HepG2 (cell line): ENCODE results near the gene CKMT2. TPM values are rescaled to one million over a fixed set of nuclear protein-coding genes. Genes with fewer than 3 reads are reported as not detected.

Source experiments
- ADNP ChIP-seq: sonication (generic); formaldehyde crosslinking; IDR thresholded peaks from 2 replicates; pipeline ENCODE4 v1.4.0; 2020; ENCODE audit warnings: missing genetic modification reagents
- JARID2 ChIP-seq: sonication (generic); formaldehyde crosslinking; IDR thresholded peaks from 2 replicates; pipeline ENCODE4 v1.8.1; 2023; ENCODE audit warnings: missing genetic modification reagents, inconsistent platforms; ENCODE audit not compliant: insufficient replicate concordance
- KDM3A ChIP-seq: IDR thresholded peaks from 2 replicates; pipeline ENCODE4 v1.6.1; 2018; ENCODE audit warnings: low read depth, missing compliant biosample characterization
- KLF12 ChIP-seq: sonication (generic); formaldehyde crosslinking; IDR thresholded peaks from 2 replicates; pipeline ENCODE4 v1.4.0; 2020; ENCODE audit warnings: missing genetic modification reagents, borderline replicate concordance
- KMT2B ChIP-seq: IDR thresholded peaks from 2 replicates; pipeline ENCODE4 v1.6.1; 2016; ENCODE audit warnings: missing genetic modification reagents, missing compliant biosample characterization
- MAF1 ChIP-seq: sonication (generic); formaldehyde crosslinking; IDR thresholded peaks from 2 replicates; pipeline ENCODE4 v1.5.0; 2020; ENCODE audit warnings: missing genetic modification reagents, borderline replicate concordance
- MEIS1 ChIP-seq: sonication (generic); formaldehyde crosslinking; IDR thresholded peaks from 2 replicates; pipeline ENCODE4 v1.9.0; 2021; ENCODE audit warnings: mild to moderate bottlenecking, missing genetic modification reagents, moderate library complexity, borderline replicate concordance
- MTA1 ChIP-seq: sonication (generic); formaldehyde crosslinking; IDR thresholded peaks from 2 replicates; pipeline ENCODE4 v1.4.0; 2020; ENCODE audit warnings: missing genetic modification reagents, mild to moderate bottlenecking, borderline replicate concordance
- MZF1 ChIP-seq: sonication (generic); formaldehyde crosslinking; IDR thresholded peaks from 2 replicates; pipeline ENCODE4 v1.8.1; 2023; ENCODE audit warnings: mild to moderate bottlenecking, missing genetic modification reagents, borderline replicate concordance
- PCBP2 ChIP-seq: fragments of 200-400 bp; formaldehyde crosslinking; optimal IDR thresholded peaks from 2 replicates; pipeline ENCODE3; 2018; ENCODE audit warnings: low read length, low read depth; ENCODE audit not compliant: poor library complexity, severe bottlenecking
- RBFOX2 ChIP-seq: fragments of 200-400 bp; formaldehyde crosslinking; IDR thresholded peaks from 2 replicates; pipeline ENCODE4 v1.6.1; 2017; ENCODE audit warnings: low read depth, mild to moderate bottlenecking, low read length
- RCOR2 ChIP-seq: IDR thresholded peaks from 2 replicates; pipeline ENCODE4 v1.6.1; 2016; ENCODE audit warnings: missing biosample characterization, missing genetic modification reagents
- RFXAP ChIP-seq: sonication (generic); formaldehyde crosslinking; IDR thresholded peaks from 2 replicates; pipeline ENCODE4 v1.4.0; 2020; ENCODE audit warnings: missing genetic modification reagents, borderline replicate concordance
- SIN3B ChIP-seq: fragments of 150-350 bp; IDR thresholded peaks from 2 replicates; pipeline ENCODE4 v1.6.1; 2014; ENCODE audit warnings: low read length
- ZC3H4 ChIP-seq: sonication (generic); formaldehyde crosslinking; IDR thresholded peaks from 2 replicates; pipeline ENCODE4 v1.4.0; 2020; ENCODE audit warnings: missing genetic modification reagents, borderline replicate concordance
- ZNF20 ChIP-seq: sonication (generic); formaldehyde crosslinking; IDR thresholded peaks from 2 replicates; pipeline ENCODE4 v1.4.0; 2020; ENCODE audit warnings: mild to moderate bottlenecking, moderate library complexity, missing genetic modification reagents
- ZNF446 ChIP-seq: sonication (generic); formaldehyde crosslinking; IDR thresholded peaks from 2 replicates; pipeline ENCODE4 v1.5.0; 2020; ENCODE audit warnings: mild to moderate bottlenecking, missing genetic modification reagents
- ZNF547 ChIP-seq: sonication (generic); formaldehyde crosslinking; IDR thresholded peaks from 2 replicates; pipeline ENCODE4 v1.5.1; 2020; ENCODE audit warnings: mild to moderate bottlenecking, missing genetic modification reagents
- ZNF563 ChIP-seq: sonication (generic); formaldehyde crosslinking; IDR thresholded peaks from 2 replicates; pipeline ENCODE4 v1.8.0; 2022; ENCODE audit warnings: mild to moderate bottlenecking, moderate library complexity, missing genetic modification reagents
- ZNF781 ChIP-seq: sonication (generic); formaldehyde crosslinking; IDR thresholded peaks from 2 replicates; pipeline ENCODE4 v1.5.1; 2020; ENCODE audit warnings: borderline replicate concordance, mild to moderate bottlenecking, missing genetic modification reagents; ENCODE audit errors: not compliant biosample characterization
- ZSCAN21 ChIP-seq: sonication (generic); formaldehyde crosslinking; IDR thresholded peaks from 2 replicates; pipeline ENCODE4 v1.8.0; 2022; ENCODE audit warnings: mild to moderate bottlenecking, missing genetic modification reagents, moderate library complexity, borderline replicate concordance
- polyA plus RNA-seq, 8 experiments: library from polyadenylated mRNA; depleted of rRNA in 3 of 8; stranded (reverse) in 7 of 8; unstranded in 1 of 8; fragments of >200 nt; fragmentation: Illumina TruSeq in 4 of 8; extraction: Trizol in 4 of 8; gene quantifications; 2 replicates each; pipeline versions ENCODE4 v1.2.1 to v1.2.3, GENCODE V29; 2011 to 2016; ENCODE audit warnings: low read depth in 4 of 8, missing spikeins in 1 of 8, mixed read lengths in 1 of 8; ENCODE audit not compliant: insufficient read depth in 1 of 8
- total RNA-seq, 5 experiments: library from RNA; depleted of rRNA; stranded (reverse); fragments of >200 nt; fragmentation: Illumina TruSeq; extraction: Trizol; gene quantifications; 2 replicates each; pipeline ENCODE4 v1.2.3, GENCODE V29; 2016; ENCODE audit warnings: low read depth in 1 of 5
- TF ChIP-seq, protein P1 (sequence below): sonication (generic); formaldehyde crosslinking; IDR thresholded peaks from 2 replicates; pipeline ENCODE4 v1.5.0; 2020; ENCODE audit warnings: missing genetic modification reagents, mild to moderate bottlenecking, borderline replicate concordance
- TF ChIP-seq, protein P2 (sequence below): sonication (generic); formaldehyde crosslinking; IDR thresholded peaks from 2 replicates; pipeline ENCODE4 v1.4.0; 2020; ENCODE audit warnings: missing genetic modification reagents
- TF ChIP-seq, protein P3 (sequence below): sonication (generic); formaldehyde crosslinking; IDR thresholded peaks from 2 replicates; pipeline ENCODE4 v1.5.1; 2020; ENCODE audit warnings: mild to moderate bottlenecking, missing genetic modification reagents, borderline replicate concordance
- TF ChIP-seq, protein P4 (sequence below): sonication (generic); formaldehyde crosslinking; IDR thresholded peaks from 2 replicates; pipeline ENCODE4 v1.5.1; 2020; ENCODE audit warnings: mild to moderate bottlenecking, missing genetic modification reagents, moderate library complexity

CKMT2 gene
- total and polyA plus RNA-seq, 2 of the 13 experiments (the other 11 are each of a cell fraction or from before 2014, with no cell fraction given): 1.2 to 8.8 TPM

DNA sequence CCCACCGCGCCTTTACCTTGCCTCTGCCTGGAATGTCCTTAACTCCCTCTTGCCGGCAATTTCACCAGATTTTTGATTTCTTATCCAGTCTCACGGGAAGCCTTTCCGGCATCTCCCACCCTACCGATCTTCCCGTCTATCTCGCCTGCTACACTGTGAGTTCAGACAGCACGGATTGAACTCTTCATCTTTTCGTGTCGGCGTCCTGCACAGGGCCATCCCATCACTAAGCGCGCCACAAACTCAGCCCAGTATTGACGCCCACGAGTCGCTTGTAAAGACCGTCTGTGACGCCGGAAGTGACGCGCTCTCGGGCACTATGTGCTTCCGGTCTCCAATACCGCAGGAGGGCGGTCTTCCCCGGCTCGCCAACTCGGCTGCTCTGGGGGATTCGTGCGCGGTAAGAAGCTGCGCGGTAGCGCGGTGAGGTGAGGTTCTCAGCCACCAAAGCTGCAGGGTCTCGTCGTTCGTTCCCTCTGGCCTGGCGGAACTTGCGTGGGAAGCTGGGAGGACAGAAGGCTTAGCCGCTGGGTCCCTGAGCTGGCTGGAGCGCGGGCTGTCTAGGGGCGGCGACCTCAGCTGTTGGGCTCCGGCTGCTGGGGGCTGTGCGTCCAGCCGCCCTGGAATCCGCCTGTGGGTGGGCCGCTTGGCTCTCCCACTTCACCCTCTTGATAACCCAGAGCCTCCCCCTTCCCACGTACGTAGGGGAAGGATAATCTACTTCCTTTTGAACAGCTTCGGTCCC lies 68.3 kb downstream of the CKMT2 start, which contains the start of gene ZCCHC9 (continued):
- TF ChIP-seq ZNF781 (peak; percentile 64), RFXAP (CRISPR knock-in tag) (peak; percentile 58; the same call in 1 of the 2 replicates), KLF12 (CRISPR knock-in tag) (no peak; the same call in 1 of the 2 replicates), PCBP2 (no peak), ZNF20 (CRISPR knock-in tag) (no peak), MEIS1 (0 out of 2 replicates have a peak, but pooled peaks have one; percentile 46), RBFOX2 (peak; percentile 93), RCOR2 (no peak), ZC3H4 (no peak), ZNF547 (CRISPR knock-in tag) (no peak; the same call in none of the 2 replicates), JARID2 (CRISPR knock-in tag) (no peak), MTA1 (CRISPR knock-in tag) (peak; percentile 84; the same call in 1 of the 2 replicates), MZF1 (CRISPR knock-in tag) (peak; percentile 74; the same call in 1 of the 2 replicates), ZNF563 (no peak; the same call in 1 of the 2 replicates), ZNF446 (CRISPR knock-in tag) (peak; percentile 12; the same call in 1 of the 2 replicates), KMT2B (peak; percentile 99), KDM3A (CRISPR knock-in tag) (peak; percentile 90), ZSCAN21 (peak; percentile 57; the same call in 1 of the 2 replicates), MAF1 (no peak), SIN3B (peak; percentile 86), ADNP (CRISPR knock-in tag) (no peak)
- TF ChIP-seq, protein P1, sequence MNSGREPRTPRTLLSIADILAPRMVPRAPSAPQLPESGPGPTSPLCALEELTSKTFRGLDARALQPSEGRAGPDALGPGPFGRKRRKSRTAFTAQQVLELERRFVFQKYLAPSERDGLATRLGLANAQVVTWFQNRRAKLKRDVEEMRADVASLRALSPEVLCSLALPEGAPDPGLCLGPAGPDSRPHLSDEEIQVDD: peak; percentile 65; the same call in 1 of the 2 replicates
- TF ChIP-seq, protein P2, sequence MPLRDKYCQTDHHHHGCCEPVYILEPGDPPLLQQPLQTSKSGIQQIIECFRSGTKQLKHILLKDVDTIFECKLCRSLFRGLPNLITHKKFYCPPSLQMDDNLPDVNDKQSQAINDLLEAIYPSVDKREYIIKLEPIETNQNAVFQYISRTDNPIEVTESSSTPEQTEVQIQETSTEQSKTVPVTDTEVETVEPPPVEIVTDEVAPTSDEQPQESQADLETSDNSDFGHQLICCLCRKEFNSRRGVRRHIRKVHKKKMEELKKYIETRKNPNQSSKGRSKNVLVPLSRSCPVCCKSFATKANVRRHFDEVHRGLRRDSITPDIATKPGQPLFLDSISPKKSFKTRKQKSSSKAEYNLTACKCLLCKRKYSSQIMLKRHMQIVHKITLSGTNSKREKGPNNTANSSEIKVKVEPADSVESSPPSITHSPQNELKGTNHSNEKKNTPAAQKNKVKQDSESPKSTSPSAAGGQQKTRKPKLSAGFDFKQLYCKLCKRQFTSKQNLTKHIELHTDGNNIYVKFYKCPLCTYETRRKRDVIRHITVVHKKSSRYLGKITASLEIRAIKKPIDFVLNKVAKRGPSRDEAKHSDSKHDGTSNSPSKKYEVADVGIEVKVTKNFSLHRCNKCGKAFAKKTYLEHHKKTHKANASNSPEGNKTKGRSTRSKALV (CRISPR knock-in tag): peak; percentile 78
- TF ChIP-seq, protein P3, sequence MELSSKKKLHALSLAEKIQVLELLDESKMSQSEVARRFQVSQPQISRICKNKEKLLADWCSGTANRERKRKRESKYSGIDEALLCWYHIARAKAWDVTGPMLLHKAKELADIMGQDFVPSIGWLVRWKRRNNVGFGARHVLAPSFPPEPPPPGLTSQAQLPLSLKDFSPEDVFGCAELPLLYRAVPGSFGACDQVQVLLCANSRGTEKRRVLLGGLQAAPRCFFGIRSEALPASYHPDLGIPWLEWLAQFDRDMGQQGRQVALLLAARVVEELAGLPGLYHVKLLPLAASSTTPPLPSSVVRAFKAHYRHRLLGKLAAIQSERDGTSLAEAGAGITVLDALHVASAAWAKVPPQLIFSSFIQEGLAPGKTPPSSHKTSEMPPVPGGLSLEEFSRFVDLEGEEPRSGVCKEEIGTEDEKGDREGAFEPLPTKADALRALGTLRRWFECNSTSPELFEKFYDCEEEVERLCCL (CRISPR knock-in tag): 0 out of 2 replicates have a peak, but pooled peaks have one; percentile 21
- TF ChIP-seq, protein P4, sequence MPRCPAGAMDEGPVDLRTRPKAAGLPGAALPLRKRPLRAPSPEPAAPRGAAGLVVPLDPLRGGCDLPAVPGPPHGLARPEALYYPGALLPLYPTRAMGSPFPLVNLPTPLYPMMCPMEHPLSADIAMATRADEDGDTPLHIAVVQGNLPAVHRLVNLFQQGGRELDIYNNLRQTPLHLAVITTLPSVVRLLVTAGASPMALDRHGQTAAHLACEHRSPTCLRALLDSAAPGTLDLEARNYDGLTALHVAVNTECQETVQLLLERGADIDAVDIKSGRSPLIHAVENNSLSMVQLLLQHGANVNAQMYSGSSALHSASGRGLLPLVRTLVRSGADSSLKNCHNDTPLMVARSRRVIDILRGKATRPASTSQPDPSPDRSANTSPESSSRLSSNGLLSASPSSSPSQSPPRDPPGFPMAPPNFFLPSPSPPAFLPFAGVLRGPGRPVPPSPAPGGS: no peak; the same call in 1 of the 2 replicates
